ENCODE measurements around the gene AK2. TPM values are rescaled to one million over a fixed set of nuclear protein-coding genes. Genes with fewer than 3 reads are reported as not detected.

Gene AK2
- total and polyA plus RNA-seq, 2 donors (not counting 1 experiment from before 2014, with no cell fraction given): 66.8 to 109 TPM

DNA sequence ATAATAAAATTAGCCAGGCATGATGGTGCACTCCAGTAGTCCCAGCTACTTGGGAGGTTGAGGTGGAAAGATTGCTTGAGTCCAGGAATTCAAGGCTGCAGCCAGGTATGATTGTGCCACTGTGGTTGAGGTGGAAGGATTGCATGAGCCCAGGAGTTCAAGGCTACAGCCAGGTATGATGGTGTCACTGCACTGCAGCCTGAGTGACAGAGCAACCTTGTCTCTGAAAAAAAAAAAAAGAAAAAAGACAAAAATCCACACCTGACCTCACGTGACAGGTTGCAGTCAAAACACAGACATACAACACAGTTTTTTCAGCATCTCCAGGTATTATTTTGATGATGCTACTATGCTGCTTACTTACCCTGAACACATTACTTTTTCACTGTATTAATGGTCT, 4.3 kb upstream of the AK2 start:
- no peak overlapping the region for H2AFZ ChIP-seq (ENCODE audit: insufficient read depth, low read depth, low read length, poor library complexity, severe bottlenecking)
- no peak overlapping the region for H3K9ac ChIP-seq (ENCODE audit: low read length)
- no CpG with 5 or more reads among the region's 1 CpG for WGBS (ENCODE audit: insufficient coverage)
- H3K27me3 Mint-ChIP-seq: peaks cover 5% of the 10 kb centered on the region
- no peaks in the 10 kb centered on the region for H3K9me3 ChIP-seq (ENCODE audit: control extremely low read depth in 1 of 3, control insufficient read depth in 2 of 3, insufficient read depth in 1 of 3, low read length in 2 of 3)
- H3K4me2 ChIP-seq (replicated peaks; ENCODE audit: low read depth, low read length, poor library complexity, severe bottlenecking): no peak overlapping the region
- POLR2A ChIA-PET: no interaction called here
- H4K20me1 ChIP-seq (ENCODE audit: control insufficient read depth, insufficient read depth, low read length, poor library complexity, severe bottlenecking): peaks cover 2% of the 10 kb centered on the region
- H3K9me3 Mint-ChIP-seq (ENCODE audit: insufficient read depth): no peaks in the 10 kb centered on the region
- H3K4me3 Mint-ChIP-seq: no peak overlapping the region
- no peak overlapping the region for H3K27ac ChIP-seq (ENCODE audit: low read length in 2 of 2)
- H3K27me3 ChIP-seq (replicated peaks in 1 of 4; ENCODE audit: control extremely low read depth in 1 of 4, control insufficient read depth in 3 of 4, insufficient read depth in 4 of 4, low read length in 3 of 4): no peaks in the 10 kb centered on the region
- ATAC-seq (ENCODE audit: low read depth) (no peak), DNase-seq (no peak)
- peaks cover 16% of the 10 kb centered on the region for H3K4me1 Mint-ChIP-seq
- TF ChIP-seq, protein P1, sequence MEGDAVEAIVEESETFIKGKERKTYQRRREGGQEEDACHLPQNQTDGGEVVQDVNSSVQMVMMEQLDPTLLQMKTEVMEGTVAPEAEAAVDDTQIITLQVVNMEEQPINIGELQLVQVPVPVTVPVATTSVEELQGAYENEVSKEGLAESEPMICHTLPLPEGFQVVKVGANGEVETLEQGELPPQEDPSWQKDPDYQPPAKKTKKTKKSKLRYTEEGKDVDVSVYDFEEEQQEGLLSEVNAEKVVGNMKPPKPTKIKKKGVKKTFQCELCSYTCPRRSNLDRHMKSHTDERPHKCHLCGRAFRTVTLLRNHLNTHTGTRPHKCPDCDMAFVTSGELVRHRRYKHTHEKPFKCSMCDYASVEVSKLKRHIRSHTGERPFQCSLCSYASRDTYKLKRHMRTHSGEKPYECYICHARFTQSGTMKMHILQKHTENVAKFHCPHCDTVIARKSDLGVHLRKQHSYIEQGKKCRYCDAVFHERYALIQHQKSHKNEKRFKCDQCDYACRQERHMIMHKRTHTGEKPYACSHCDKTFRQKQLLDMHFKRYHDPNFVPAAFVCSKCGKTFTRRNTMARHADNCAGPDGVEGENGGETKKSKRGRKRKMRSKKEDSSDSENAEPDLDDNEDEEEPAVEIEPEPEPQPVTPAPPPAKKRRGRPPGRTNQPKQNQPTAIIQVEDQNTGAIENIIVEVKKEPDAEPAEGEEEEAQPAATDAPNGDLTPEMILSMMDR (IDR thresholded peaks at IDR 0.05): no peak
- no peak for TF ChIP-seq EZH2 (IDR thresholded peaks at IDR 0.05; ENCODE audit: borderline replicate concordance, insufficient read depth, low read depth, low read length, poor library complexity, severe bottlenecking)
- H3K4me3 ChIP-seq (ENCODE audit: control extremely low read depth in 1 of 5, extremely low read depth in 1 of 5, insufficient read depth in 1 of 5, low read depth in 2 of 5, low read length in 4 of 5): no peak overlapping the region
- CTCF ChIA-PET: no interaction called here
- H3K79me2 ChIP-seq (ENCODE audit: control insufficient read depth, insufficient read depth, low read length): peaks cover 7% of the 10 kb centered on the region
- H3K27ac Mint-ChIP-seq: no peak overlapping the region
- no peaks in the 10 kb centered on the region for H3K36me3 ChIP-seq (replicated peaks in 1 of 2; ENCODE audit: control extremely low read depth in 1 of 2, control insufficient read depth in 1 of 2, extremely low read depth in 1 of 2, insufficient read depth in 2 of 2, low read length in 1 of 2)
- intact Hi-C loops (cut with micrococcal nuclease): no loop called here
- H3K4me1 ChIP-seq (ENCODE audit: control insufficient read depth in 2 of 2, insufficient read depth in 2 of 2, low read length in 2 of 2): peaks cover 2 to 8% of the 10 kb centered on the region in 2 donors

DNA sequence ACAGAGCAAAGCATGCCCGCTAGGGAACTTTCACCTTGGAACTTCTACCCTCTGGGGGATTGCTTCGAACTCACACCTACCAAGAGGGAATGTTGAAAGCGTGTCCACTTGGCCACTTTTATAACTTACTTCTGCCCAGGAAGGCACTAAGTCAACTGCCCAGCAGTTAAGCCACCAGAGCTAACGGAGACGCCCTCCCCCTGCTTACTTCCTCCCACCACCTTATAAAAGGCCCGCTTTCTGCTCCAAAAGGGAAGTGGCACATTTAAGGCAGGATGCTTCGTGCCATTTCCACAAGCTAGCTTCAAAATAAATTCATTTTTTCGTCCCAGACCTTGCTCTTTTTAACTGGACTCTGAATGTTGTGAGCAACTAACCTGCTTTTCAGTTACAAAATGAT, 3.2 kb upstream of the AK2 start:
- Histone ChIP-seq H3K9me3 (ENCODE audit: control extremely low read depth in 1 of 3, control insufficient read depth in 2 of 3, insufficient read depth in 1 of 3, low read length in 2 of 3) (no peaks in the 10 kb centered on the region), H3K27ac (ENCODE audit: low read length in 2 of 2) (no peak overlapping the region), H3K79me2 (ENCODE audit: control insufficient read depth, insufficient read depth, low read length) (peaks cover 19% of the 10 kb centered on the region), H3K4me3 (ENCODE audit: control extremely low read depth in 1 of 5, extremely low read depth in 1 of 5, insufficient read depth in 1 of 5, low read depth in 2 of 5, low read length in 4 of 5) (no peak overlapping the region), H3K9ac (ENCODE audit: low read length) (no peak overlapping the region), H3K4me2 (replicated peaks; ENCODE audit: low read depth, low read length, poor library complexity, severe bottlenecking) (no peak overlapping the region), H3K4me1 (ENCODE audit: control insufficient read depth in 2 of 2, insufficient read depth in 2 of 2, low read length in 2 of 2) (peaks cover 13 to 17% of the 10 kb centered on the region in 2 donors), H2AFZ (ENCODE audit: insufficient read depth, low read depth, low read length, poor library complexity, severe bottlenecking) (no peak overlapping the region), H3K36me3 (replicated peaks in 1 of 2; ENCODE audit: control extremely low read depth in 1 of 2, control insufficient read depth in 1 of 2, extremely low read depth in 1 of 2, insufficient read depth in 2 of 2, low read length in 1 of 2) (no peaks in the 10 kb centered on the region), H4K20me1 (ENCODE audit: control insufficient read depth, insufficient read depth, low read length, poor library complexity, severe bottlenecking) (peaks cover 14% of the 10 kb centered on the region), H3K27me3 (replicated peaks in 1 of 4; ENCODE audit: control extremely low read depth in 1 of 4, control insufficient read depth in 3 of 4, insufficient read depth in 4 of 4, low read length in 3 of 4) (no peaks in the 10 kb centered on the region)
- WGBS (ENCODE audit: insufficient coverage): 45% methylated on average over 6 of the region's 8 CpGs
- Mint-ChIP-seq H3K4me1 (peaks cover 25% of the 10 kb centered on the region), H3K4me3 (no peak overlapping the region), H3K27ac (no peak overlapping the region), H3K9me3 (ENCODE audit: insufficient read depth) (no peaks in the 10 kb centered on the region), H3K27me3 (no peaks in the 10 kb centered on the region)
- CTCF ChIA-PET: no interaction called here
- ATAC-seq (ENCODE audit: low read depth) (no peak), DNase-seq (no peak)
- TF ChIP-seq, protein P1 (IDR thresholded peaks at IDR 0.05): no peak
- TF ChIP-seq EZH2 (IDR thresholded peaks at IDR 0.05; ENCODE audit: borderline replicate concordance, insufficient read depth, low read depth, low read length, poor library complexity, severe bottlenecking): no peak
- POLR2A ChIA-PET: no interaction called here
- intact Hi-C loops (cut with micrococcal nuclease): loop anchor here (5.0 kb wide), 1 partner anchor 142 kb away; the partner anchor contains the start of gene TRIM62
